ENCODE data around the gene SMAD3. TPM values are rescaled to one million over a fixed set of nuclear protein-coding genes. Genes with fewer than 3 reads are reported as not detected.
A peak's percentile ranks its signal among the peaks of the same experiment; 100 is the strongest.

Gene SMAD3
- total RNA-seq, 1 experiment from 2014 or later, result 89.2 TPM

- Histone ChIP-seq H4K20me1 (ENCODE audit: insufficient read depth) (no peaks in the 10 kb centered on the region), H3K9me2 (ENCODE audit: insufficient read depth) (no peaks in the 10 kb centered on the region), H3K9me3 (ENCODE audit: control insufficient read depth in 1 of 2, insufficient read depth in 1 of 2, low read depth in 1 of 2, low read length in 2 of 2) (no peaks in the 10 kb centered on the region), H3K79me2 (ENCODE audit: insufficient read depth, low read length) (peaks cover 99% of the 10 kb centered on the region), H3K36me3 (ENCODE audit: control insufficient read depth in 1 of 2, insufficient read depth in 2 of 2, low read length in 2 of 2) (peaks cover 0 to 18% of the 10 kb centered on the region in 2 experiments; a peak in 2 of 4 replicates), H3K4me3 (replicated peaks in 1 of 2; ENCODE audit: low read depth in 1 of 2, low read length in 2 of 2) (peak overlapping the region; percentile 11 to 44; a peak in 3 of 4 replicates), H3K27me3 (ENCODE audit: insufficient read depth, low read length) (no peaks in the 10 kb centered on the region), H2AFZ (ENCODE audit: low read depth, low read length, poor library complexity, severe bottlenecking) (no peak overlapping the region), H3K9ac (ENCODE audit: low read length) (peak overlapping the region; percentile 70), H3K4me2 (ENCODE audit: low read length) (peak overlapping the region; percentile 77), H3K27ac (ENCODE audit: low read depth, low read length) (peak overlapping the region; percentile 72), H3K4me1 (ENCODE audit: control insufficient read depth in 1 of 2, insufficient read depth in 2 of 2, low read length in 2 of 2) (peaks cover 82 to 98% of the 10 kb centered on the region in 2 experiments)
- TF ChIP-seq ZFX (IDR thresholded peaks at IDR 0.05) (peak; percentile 28; the same call in 1 of the 2 replicates), POLR2AphosphoS5 (IDR thresholded peaks at IDR 0.05; ENCODE audit: low read depth, low read length) (0 out of 2 replicates have a peak, but pooled peaks have one; percentile 19), CBX3 (IDR thresholded peaks at IDR 0.05; ENCODE audit: low read depth) (no peak)
- ATAC-seq (peak; percentile 74), DNase-seq (ENCODE audit: low read depth, low spot score) (peak; percentile 88)
- CTCF ChIA-PET, result interaction anchor here (0.8 to 2.3 kb wide), 7 partner anchors 8 to 179 kb away, joined by 3 to 7 read pairs (median 3); no protein-coding TSS in a partner anchor
- intact Hi-C loops (cut with micrococcal nuclease), result loop anchor here (1.0 to 5.0 kb wide), 4 partner anchors 25 to 83 kb away; no protein-coding TSS in a partner anchor
- RAD21 ChIA-PET (ENCODE audit: low non-redundant PET in 1 of 2, low total read pairs in 2 of 2, uncharacterized antibody in 2 of 2, unreplicated experiment in 2 of 2), result interaction anchor here in 1 of 2 experiments (1.0 to 1.5 kb wide), 2 partner anchors 18 to 59 kb away, joined by 3 read pairs; partner anchors contain the start of gene SMAD3
- POLR2A ChIA-PET, result interaction anchor here (0.8 to 3.2 kb wide), 17 partner anchors 9 to 83 kb away, joined by 3 to 23 read pairs (median 5); partner anchors contain the start of gene SMAD3
- no TSS peak for BruUV-seq (replicated peaks)
These were observed 59.6 kb downstream of the SMAD3 start for GRCh38 chr15:67124911-67125588.

GRCh38 chr15:67125589-67126502 lies 60.4 kb downstream of the SMAD3 start:
- Histone ChIP-seq H3K27ac (ENCODE audit: low read depth, low read length) (peak overlapping the region; percentile 72), H3K4me3 (replicated peaks in 1 of 2; ENCODE audit: low read depth in 1 of 2, low read length in 2 of 2) (peak overlapping the region; percentile 15 to 44), H3K36me3 (ENCODE audit: control insufficient read depth in 1 of 2, insufficient read depth in 2 of 2, low read length in 2 of 2) (peaks cover 0 to 25% of the 10 kb centered on the region in 2 experiments; a peak in 2 of 4 replicates), H4K20me1 (ENCODE audit: insufficient read depth) (no peaks in the 10 kb centered on the region), H3K9me3 (ENCODE audit: control insufficient read depth in 1 of 2, insufficient read depth in 1 of 2, low read depth in 1 of 2, low read length in 2 of 2) (no peaks in the 10 kb centered on the region), H3K9ac (ENCODE audit: low read length) (peak overlapping the region; percentile 70), H2AFZ (ENCODE audit: low read depth, low read length, poor library complexity, severe bottlenecking) (no peak overlapping the region), H3K9me2 (ENCODE audit: insufficient read depth) (no peaks in the 10 kb centered on the region), H3K4me1 (ENCODE audit: control insufficient read depth in 1 of 2, insufficient read depth in 2 of 2, low read length in 2 of 2) (peaks cover 77 to 98% of the 10 kb centered on the region in 2 experiments), H3K79me2 (ENCODE audit: insufficient read depth, low read length) (peaks cover 99% of the 10 kb centered on the region), H3K27me3 (ENCODE audit: insufficient read depth, low read length) (no peaks in the 10 kb centered on the region), H3K4me2 (ENCODE audit: low read length) (peak overlapping the region; percentile 77)
- BruUV-seq (replicated peaks), result TSS peak; percentile 59
- ATAC-seq (peak; percentile 83), DNase-seq (ENCODE audit: low read depth, low spot score) (peak; percentile 86)
- POLR2A ChIA-PET, result interaction anchor here (0.8 to 3.2 kb wide), 16 partner anchors 8 to 1152 kb away, joined by 3 to 23 read pairs (median 5); partner anchors contain the start of genes FEM1B and SMAD3
- intact Hi-C loops (cut with micrococcal nuclease), result loop anchor here (1.0 to 5.0 kb wide), 3 partner anchors 24 to 84 kb away; no protein-coding TSS in a partner anchor
- CTCF ChIA-PET, result interaction anchor here (0.8 to 2.3 kb wide), 6 partner anchors 9 to 179 kb away, joined by 3 to 7 read pairs (median 3); no protein-coding TSS in a partner anchor
- RAD21 ChIA-PET (ENCODE audit: low non-redundant PET in 1 of 2, low total read pairs in 2 of 2, uncharacterized antibody in 2 of 2, unreplicated experiment in 2 of 2), result interaction anchor here in 1 of 2 experiments (1.0 kb wide), 1 partner anchor 19 kb away, joined by 3 read pairs; no protein-coding TSS in a partner anchor
- no peak for TF ChIP-seq YY1 (IDR thresholded peaks at IDR 0.05; ENCODE audit: extremely low read depth, insufficient replicate concordance, low read depth, low read length)
- TF ChIP-seq RAD21 (IDR thresholded peaks at IDR 0.05; ENCODE audit: low read depth), result no peak
- no peak for TF ChIP-seq SIN3A (IDR thresholded peaks at IDR 0.05; ENCODE audit: low read depth)
- no peak for TF ChIP-seq CBX3 (IDR thresholded peaks at IDR 0.05; ENCODE audit: low read depth)
- TF ChIP-seq EZH2 (IDR thresholded peaks at IDR 0.05), result no peak
- TF ChIP-seq CTCF (IDR thresholded peaks at IDR 0.05 in 2 of 3, conservative IDR thresholded peaks at IDR 0.05 in 1 of 3; ENCODE audit: borderline replicate concordance in 1 of 3, insufficient read depth in 1 of 3, low read depth in 2 of 3, low read length in 2 of 3), result no peak
- no peak for TF ChIP-seq ELF1 (IDR thresholded peaks at IDR 0.05; ENCODE audit: borderline replicate concordance, low read depth)
- TF ChIP-seq ZFX (IDR thresholded peaks at IDR 0.05), result no peak
- peak; percentile 12 for TF ChIP-seq ZBTB33 (IDR thresholded peaks at IDR 0.05; ENCODE audit: extremely low read depth, insufficient replicate concordance, low read length)
